ENCODE results near the gene ATRN. TPM values are rescaled to one million over a fixed set of nuclear protein-coding genes. Genes with fewer than 3 reads are reported as not detected.

Gene ATRN
- total and polyA plus RNA-seq, 2 experiments from 2014 or later, result 2.2 to 18.3 TPM

DNA sequence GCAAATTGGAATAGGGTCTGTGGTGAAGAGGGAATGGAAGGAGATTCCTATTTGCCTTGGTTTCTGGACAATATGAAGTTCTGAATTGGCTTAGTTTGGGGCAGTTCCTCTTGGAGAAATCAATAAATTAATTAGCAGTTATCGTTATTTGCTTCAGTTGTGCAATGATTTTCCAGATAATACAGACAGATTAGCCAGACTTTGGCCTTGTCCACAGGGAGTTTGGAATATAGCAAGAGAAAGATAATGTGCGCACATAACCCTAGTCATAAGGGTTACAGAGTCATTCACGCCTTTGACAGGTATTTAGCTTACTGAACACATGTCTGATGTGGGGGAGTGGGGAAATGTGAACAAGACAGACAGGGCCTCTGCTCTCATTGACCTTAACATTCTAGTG, 1.3 kb downstream of the ATRN start:
- H3K36me3 Mint-ChIP-seq (ENCODE audit: low read depth), result no peaks in the 10 kb centered on the region
- Histone ChIP-seq H2AFZ (peak overlapping the region; percentile 97; the same call in 1 of the 2 replicates), H3K4me1 (ENCODE audit: insufficient read depth) (0 out of 2 replicates have a peak, but pooled peaks cover 7% of the 10 kb centered on the region), H3K27ac (ENCODE audit: low read depth) (no peak overlapping the region), H3F3A (replicated peaks; ENCODE audit: low read depth) (no peaks in the 10 kb centered on the region), H3K9me2 (ENCODE audit: insufficient read depth) (no peaks in the 10 kb centered on the region), H3K4me3 (peak overlapping the region; percentile 88), H3K79me2 (replicated peaks; ENCODE audit: insufficient read depth) (peaks cover 8% of the 10 kb centered on the region; the same call in 1 of the 2 replicates), H4K20me1 (replicated peaks; ENCODE audit: insufficient read depth) (peaks cover 11% of the 10 kb centered on the region; the same call in 1 of the 2 replicates), H3K36me3 (ENCODE audit: insufficient read depth) (no peaks in the 10 kb centered on the region), H3K27me3 (ENCODE audit: insufficient read depth) (peaks cover 51% of the 10 kb centered on the region), H3K4me2 (peak overlapping the region; percentile 86)
- H3K4me1 Mint-ChIP-seq, result peaks cover 13% of the 10 kb centered on the region; the same call in 2 of the 3 replicates
- TF ChIP-seq EZH2 (IDR thresholded peaks at IDR 0.05; ENCODE audit: low read depth, unreplicated experiment), result peak; percentile 19
- TF ChIP-seq ZNF331 (CRISPR knock-in tag; IDR thresholded peaks at IDR 0.05; ENCODE audit: low read depth), result no peak
- DNase-seq (ENCODE audit: low spot score) (no peak), ATAC-seq (no peak)
- no peaks in the 10 kb centered on the region for H3K9me3 Mint-ChIP-seq
- H3K27ac Mint-ChIP-seq, result no peak overlapping the region
- H3K4me3 Mint-ChIP-seq, result peak overlapping the region; percentile 92
- peaks cover 25% of the 10 kb centered on the region for H3K27me3 Mint-ChIP-seq (ENCODE audit: insufficient read depth, low read depth, poor library complexity)

DNA sequence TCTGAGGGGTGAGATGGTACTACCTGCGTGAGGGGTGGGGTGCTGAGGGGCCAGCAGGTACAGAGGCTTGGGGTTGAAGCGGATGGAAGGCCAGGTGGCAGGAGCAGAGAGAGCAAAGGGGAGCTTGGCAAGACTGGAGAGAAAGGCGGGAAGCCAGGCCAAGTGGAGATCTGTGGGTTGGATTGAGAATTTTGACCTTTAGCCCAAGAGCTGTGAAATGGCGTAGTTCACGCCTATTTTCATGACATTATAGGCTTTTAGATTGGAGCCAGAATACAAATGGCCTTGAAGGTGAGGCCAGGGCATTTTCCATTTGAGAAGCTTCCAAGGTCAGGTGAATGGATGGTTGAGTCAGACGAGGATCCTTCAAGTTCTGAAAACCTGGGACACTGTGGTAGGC, 2.5 kb downstream of the ATRN start:
- H3K79me2 ChIP-seq (replicated peaks; ENCODE audit: insufficient read depth), result peaks cover 8% of the 10 kb centered on the region; the same call in 1 of the 2 replicates
- no peak overlapping the region for H3K4me2 ChIP-seq
- H3K27me3 Mint-ChIP-seq (ENCODE audit: insufficient read depth, low read depth, poor library complexity), result peaks cover 24% of the 10 kb centered on the region
- H3K36me3 Mint-ChIP-seq (ENCODE audit: low read depth), result no peaks in the 10 kb centered on the region
- H3K27me3 ChIP-seq (ENCODE audit: insufficient read depth), result peaks cover 44% of the 10 kb centered on the region
- H3K4me3 Mint-ChIP-seq, result no peak overlapping the region
- H3K36me3 ChIP-seq (ENCODE audit: insufficient read depth), result no peaks in the 10 kb centered on the region
- peaks cover 11% of the 10 kb centered on the region; the same call in 1 of the 2 replicates for H4K20me1 ChIP-seq (replicated peaks; ENCODE audit: insufficient read depth)
- H3K9me2 ChIP-seq (ENCODE audit: insufficient read depth), result no peaks in the 10 kb centered on the region
- no peak overlapping the region for H2AFZ ChIP-seq
- H3F3A ChIP-seq (replicated peaks; ENCODE audit: low read depth), result no peaks in the 10 kb centered on the region
- H3K27ac Mint-ChIP-seq, result no peak overlapping the region
- H3K27ac ChIP-seq (ENCODE audit: low read depth), result no peak overlapping the region
- peaks cover 13% of the 10 kb centered on the region; the same call in 2 of the 3 replicates for H3K4me1 Mint-ChIP-seq
- 0 out of 2 replicates have a peak, but pooled peaks cover 7% of the 10 kb centered on the region for H3K4me1 ChIP-seq (ENCODE audit: insufficient read depth)
- DNase-seq (ENCODE audit: low spot score) (no peak), ATAC-seq (no peak)
- no peaks in the 10 kb centered on the region for H3K9me3 Mint-ChIP-seq
- H3K4me3 ChIP-seq, result no peak overlapping the region
- TF ChIP-seq ZNF331 (CRISPR knock-in tag; IDR thresholded peaks at IDR 0.05; ENCODE audit: low read depth) (no peak), STAT1 (IDR thresholded peaks at IDR 0.05; ENCODE audit: unreplicated experiment) (no peak), POLR2AphosphoS5 (IDR thresholded peaks at IDR 0.05; ENCODE audit: low read depth) (no peak), JUNB (IDR thresholded peaks at IDR 0.05; ENCODE audit: unreplicated experiment) (no peak), NANOG (IDR thresholded peaks at IDR 0.05; ENCODE audit: borderline replicate concordance) (no peak), ZNF114 (CRISPR knock-in tag; IDR thresholded peaks at IDR 0.05) (no peak)
- TF ChIP-seq, protein P1, sequence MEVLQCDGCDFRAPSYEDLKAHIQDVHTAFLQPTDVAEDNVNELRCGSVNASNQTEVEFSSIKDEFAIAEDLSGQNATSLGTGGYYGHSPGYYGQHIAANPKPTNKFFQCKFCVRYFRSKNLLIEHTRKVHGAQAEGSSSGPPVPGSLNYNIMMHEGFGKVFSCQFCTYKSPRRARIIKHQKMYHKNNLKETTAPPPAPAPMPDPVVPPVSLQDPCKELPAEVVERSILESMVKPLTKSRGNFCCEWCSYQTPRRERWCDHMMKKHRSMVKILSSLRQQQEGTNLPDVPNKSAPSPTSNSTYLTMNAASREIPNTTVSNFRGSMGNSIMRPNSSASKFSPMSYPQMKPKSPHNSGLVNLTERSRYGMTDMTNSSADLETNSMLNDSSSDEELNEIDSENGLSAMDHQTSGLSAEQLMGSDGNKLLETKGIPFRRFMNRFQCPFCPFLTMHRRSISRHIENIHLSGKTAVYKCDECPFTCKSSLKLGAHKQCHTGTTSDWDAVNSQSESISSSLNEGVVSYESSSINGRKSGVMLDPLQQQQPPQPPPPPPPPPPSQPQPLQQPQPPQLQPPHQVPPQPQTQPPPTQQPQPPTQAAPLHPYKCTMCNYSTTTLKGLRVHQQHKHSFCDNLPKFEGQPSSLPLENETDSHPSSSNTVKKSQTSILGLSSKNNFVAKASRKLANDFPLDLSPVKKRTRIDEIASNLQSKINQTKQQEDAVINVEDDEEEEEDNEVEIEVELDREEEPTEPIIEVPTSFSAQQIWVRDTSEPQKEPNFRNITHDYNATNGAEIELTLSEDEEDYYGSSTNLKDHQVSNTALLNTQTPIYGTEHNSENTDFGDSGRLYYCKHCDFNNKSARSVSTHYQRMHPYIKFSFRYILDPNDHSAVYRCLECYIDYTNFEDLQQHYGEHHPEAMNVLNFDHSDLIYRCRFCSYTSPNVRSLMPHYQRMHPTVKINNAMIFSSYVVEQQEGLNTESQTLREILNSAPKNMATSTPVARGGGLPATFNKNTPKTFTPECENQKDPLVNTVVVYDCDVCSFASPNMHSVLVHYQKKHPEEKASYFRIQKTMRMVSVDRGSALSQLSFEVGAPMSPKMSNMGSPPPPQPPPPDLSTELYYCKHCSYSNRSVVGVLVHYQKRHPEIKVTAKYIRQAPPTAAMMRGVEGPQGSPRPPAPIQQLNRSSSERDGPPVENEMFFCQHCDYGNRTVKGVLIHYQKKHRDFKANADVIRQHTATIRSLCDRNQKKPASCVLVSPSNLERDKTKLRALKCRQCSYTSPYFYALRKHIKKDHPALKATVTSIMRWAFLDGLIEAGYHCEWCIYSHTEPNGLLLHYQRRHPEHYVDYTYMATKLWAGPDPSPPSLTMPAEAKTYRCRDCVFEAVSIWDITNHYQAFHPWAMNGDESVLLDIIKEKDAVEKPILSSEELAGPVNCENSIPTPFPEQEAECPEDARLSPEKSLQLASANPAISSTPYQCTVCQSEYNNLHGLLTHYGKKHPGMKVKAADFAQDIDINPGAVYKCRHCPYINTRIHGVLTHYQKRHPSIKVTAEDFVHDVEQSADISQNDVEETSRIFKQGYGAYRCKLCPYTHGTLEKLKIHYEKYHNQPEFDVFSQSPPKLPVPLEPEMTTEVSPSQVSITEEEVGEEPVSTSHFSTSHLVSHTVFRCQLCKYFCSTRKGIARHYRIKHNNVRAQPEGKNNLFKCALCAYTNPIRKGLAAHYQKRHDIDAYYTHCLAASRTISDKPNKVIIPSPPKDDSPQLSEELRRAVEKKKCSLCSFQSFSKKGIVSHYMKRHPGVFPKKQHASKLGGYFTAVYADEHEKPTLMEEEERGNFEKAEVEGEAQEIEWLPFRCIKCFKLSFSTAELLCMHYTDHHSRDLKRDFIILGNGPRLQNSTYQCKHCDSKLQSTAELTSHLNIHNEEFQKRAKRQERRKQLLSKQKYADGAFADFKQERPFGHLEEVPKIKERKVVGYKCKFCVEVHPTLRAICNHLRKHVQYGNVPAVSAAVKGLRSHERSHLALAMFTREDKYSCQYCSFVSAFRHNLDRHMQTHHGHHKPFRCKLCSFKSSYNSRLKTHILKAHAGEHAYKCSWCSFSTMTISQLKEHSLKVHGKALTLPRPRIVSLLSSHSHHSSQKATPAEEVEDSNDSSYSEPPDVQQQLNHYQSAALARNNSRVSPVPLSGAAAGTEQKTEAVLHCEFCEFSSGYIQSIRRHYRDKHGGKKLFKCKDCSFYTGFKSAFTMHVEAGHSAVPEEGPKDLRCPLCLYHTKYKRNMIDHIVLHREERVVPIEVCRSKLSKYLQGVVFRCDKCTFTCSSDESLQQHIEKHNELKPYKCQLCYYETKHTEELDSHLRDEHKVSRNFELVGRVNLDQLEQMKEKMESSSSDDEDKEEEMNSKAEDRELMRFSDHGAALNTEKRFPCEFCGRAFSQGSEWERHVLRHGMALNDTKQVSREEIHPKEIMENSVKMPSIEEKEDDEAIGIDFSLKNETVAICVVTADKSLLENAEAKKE (CRISPR knock-in tag; IDR thresholded peaks at IDR 0.05), result no peak
- TF ChIP-seq, protein P2, sequence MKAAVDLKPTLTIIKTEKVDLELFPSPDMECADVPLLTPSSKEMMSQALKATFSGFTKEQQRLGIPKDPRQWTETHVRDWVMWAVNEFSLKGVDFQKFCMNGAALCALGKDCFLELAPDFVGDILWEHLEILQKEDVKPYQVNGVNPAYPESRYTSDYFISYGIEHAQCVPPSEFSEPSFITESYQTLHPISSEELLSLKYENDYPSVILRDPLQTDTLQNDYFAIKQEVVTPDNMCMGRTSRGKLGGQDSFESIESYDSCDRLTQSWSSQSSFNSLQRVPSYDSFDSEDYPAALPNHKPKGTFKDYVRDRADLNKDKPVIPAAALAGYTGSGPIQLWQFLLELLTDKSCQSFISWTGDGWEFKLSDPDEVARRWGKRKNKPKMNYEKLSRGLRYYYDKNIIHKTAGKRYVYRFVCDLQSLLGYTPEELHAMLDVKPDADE (IDR thresholded peaks at IDR 0.05), result no peak
